ENCODE measurements around the gene NDE1. TPM values are rescaled to one million over a fixed set of nuclear protein-coding genes. Genes with fewer than 3 reads are reported as not detected.
"Not testable (repeated sequence)": the region's sequence is repeated elsewhere in the genome, so short reads cannot be mapped to it uniquely, and the experiment has no call there.

The NDE1 gene
- total RNA-seq, 3 donors from 2014 or later, result 19.0 to 34.7 (median 34.1) TPM

- DNase-seq (ENCODE audit: low spot score in 2 of 2), result no peak
- Histone ChIP-seq H3K4me1 (no peaks in the 10 kb centered on the region), H3K4me3 (no peak overlapping the region), H3K27ac (no peak overlapping the region), H3K27me3 (no peaks in the 10 kb centered on the region), H3K9me3 (no peaks in the 10 kb centered on the region), H3K36me3 (peaks cover 7% of the 10 kb centered on the region)
- intact Hi-C loops (cut with DNase I; ENCODE audit: low total_unique reads), result no loop called here
- no peak for TF ChIP-seq POLR2A (IDR thresholded peaks at IDR 0.05)
- TF ChIP-seq, protein P1, sequence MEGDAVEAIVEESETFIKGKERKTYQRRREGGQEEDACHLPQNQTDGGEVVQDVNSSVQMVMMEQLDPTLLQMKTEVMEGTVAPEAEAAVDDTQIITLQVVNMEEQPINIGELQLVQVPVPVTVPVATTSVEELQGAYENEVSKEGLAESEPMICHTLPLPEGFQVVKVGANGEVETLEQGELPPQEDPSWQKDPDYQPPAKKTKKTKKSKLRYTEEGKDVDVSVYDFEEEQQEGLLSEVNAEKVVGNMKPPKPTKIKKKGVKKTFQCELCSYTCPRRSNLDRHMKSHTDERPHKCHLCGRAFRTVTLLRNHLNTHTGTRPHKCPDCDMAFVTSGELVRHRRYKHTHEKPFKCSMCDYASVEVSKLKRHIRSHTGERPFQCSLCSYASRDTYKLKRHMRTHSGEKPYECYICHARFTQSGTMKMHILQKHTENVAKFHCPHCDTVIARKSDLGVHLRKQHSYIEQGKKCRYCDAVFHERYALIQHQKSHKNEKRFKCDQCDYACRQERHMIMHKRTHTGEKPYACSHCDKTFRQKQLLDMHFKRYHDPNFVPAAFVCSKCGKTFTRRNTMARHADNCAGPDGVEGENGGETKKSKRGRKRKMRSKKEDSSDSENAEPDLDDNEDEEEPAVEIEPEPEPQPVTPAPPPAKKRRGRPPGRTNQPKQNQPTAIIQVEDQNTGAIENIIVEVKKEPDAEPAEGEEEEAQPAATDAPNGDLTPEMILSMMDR (IDR thresholded peaks at IDR 0.05), result no peak
- no peak for TF ChIP-seq POLR2AphosphoS5 (IDR thresholded peaks at IDR 0.05)
These were observed 40.3 kb downstream of the NDE1 start for GRCh38 chr16:15690296-15690695.

DNA sequence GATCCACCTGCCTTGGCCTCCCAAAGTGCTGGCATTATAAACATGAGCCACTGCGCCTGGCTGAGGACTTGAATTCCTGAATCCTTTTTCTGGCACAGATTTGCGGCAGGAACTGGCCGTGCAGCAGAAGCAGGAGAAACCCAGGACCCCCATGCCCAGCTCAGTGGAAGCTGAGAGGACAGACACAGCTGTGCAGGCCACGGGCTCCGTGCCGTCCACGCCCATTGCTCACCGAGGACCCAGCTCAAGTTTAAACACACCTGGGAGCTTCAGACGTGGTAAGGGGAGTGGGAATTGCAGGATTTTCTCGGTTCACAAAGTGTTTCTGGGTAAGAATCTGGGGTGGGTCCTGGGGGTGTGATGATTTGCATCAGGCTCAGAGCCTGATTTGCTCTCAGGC, 41.0 kb downstream of the NDE1 start:
- no peak for DNase-seq (ENCODE audit: low spot score in 2 of 2)
- Histone ChIP-seq H3K36me3 (peaks cover 7% of the 10 kb centered on the region), H3K9me3 (no peaks in the 10 kb centered on the region), H3K27ac (no peak overlapping the region), H3K27me3 (no peaks in the 10 kb centered on the region), H3K4me3 (no peak overlapping the region), H3K4me1 (no peaks in the 10 kb centered on the region)
- TF ChIP-seq, protein P1 (IDR thresholded peaks at IDR 0.05), result no peak
- TF ChIP-seq POLR2AphosphoS5 (IDR thresholded peaks at IDR 0.05), result no peak
- intact Hi-C loops (cut with DNase I; ENCODE audit: low total_unique reads), result no loop called here

DNA sequence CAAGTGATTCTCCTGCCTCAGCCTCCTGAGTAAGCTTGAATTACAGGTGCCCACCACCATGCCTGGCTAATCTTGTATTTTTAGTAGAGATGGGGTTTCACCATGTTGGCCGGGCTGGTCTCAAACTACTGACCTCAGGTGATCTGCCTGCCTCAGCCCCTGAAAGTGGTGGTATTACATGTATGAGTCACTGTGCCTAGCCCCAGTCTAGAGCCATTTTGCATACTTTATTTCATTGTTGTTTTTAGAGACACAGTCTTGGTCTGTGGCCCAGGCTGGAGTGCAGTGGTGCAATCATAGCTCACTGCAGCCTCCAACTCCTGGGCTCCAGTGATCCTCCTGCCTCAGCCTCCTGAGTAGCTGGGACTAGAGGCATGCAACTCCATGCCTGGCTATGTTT, 42.5 kb downstream of the NDE1 start:
- H3K4me1 ChIP-seq; H3K36me3 ChIP-seq; intact Hi-C loops (cut with DNase I; ENCODE audit: low total_unique reads): not testable (repeated sequence)

DNA sequence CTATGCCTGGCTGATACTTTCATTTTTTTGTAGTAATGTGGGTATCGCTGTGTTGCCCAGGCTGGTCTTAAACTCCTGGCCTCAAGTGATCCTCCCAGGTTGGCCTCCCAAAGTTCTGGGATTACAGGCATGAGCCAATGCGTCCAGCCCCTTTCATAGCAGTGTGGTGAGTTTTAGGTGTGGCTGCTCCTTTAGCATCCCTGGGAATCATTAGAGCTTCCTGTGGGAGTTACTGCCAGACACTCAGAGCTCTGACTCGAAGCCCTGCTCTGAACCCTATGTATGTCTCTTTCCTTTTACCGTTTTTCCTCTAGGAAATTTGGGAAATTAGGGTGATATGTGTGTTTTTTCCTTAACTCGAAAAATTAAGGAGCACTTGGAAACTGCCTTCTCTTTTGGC, 44.5 kb downstream of the NDE1 start:
- Histone ChIP-seq H3K36me3 (peaks cover 7% of the 10 kb centered on the region), H3K27ac (no peak overlapping the region), H3K9me3 (no peaks in the 10 kb centered on the region), H3K27me3 (no peaks in the 10 kb centered on the region), H3K4me3 (no peak overlapping the region), H3K4me1 (no peaks in the 10 kb centered on the region)
- no peak for DNase-seq (ENCODE audit: low spot score in 2 of 2)
- TF ChIP-seq POLR2A (IDR thresholded peaks at IDR 0.05) (no peak), POLR2AphosphoS5 (IDR thresholded peaks at IDR 0.05) (no peak)
- TF ChIP-seq, protein P1 (IDR thresholded peaks at IDR 0.05), result no peak
- intact Hi-C loops (cut with DNase I; ENCODE audit: low total_unique reads), result no loop called here

More for the DNA sequence above, 42.5 kb downstream of the NDE1 start:
- H3K27me3 ChIP-seq; DNase-seq (ENCODE audit: low spot score in 2 of 2); H3K4me3 ChIP-seq; H3K9me3 ChIP-seq; H3K27ac ChIP-seq: not testable (repeated sequence)

DNA sequence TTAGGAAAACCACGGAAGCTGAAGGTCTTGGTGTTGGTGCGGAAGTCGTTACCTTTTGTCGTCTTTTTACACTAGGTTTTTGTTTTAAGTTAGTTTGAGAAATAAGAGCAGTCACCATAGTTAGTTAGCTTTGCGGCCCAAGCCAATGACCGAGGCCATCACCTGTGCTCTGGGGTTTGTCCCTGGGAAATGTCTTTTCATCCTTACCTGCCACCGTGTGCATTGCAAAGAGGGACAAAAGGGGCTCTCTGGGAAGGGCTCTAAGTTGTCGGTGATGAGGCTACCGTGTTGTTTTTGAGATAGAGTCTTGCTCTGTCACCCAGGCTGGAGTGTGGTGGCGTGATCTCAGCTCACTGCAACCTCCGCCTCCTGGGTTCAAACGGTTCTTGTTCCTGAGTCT, 49.8 kb downstream of the NDE1 start:
- TF ChIP-seq, protein P1 (IDR thresholded peaks at IDR 0.05), result no peak
- TF ChIP-seq POLR2AphosphoS5 (IDR thresholded peaks at IDR 0.05) (no peak), POLR2A (IDR thresholded peaks at IDR 0.05) (no peak)
- Histone ChIP-seq H3K4me1 (no peaks in the 10 kb centered on the region), H3K27ac (no peak overlapping the region), H3K9me3 (no peaks in the 10 kb centered on the region), H3K36me3 (peaks cover under 1% of the 10 kb centered on the region), H3K27me3 (no peaks in the 10 kb centered on the region), H3K4me3 (no peak overlapping the region)
- no peak for DNase-seq (ENCODE audit: low spot score in 2 of 2)
- intact Hi-C loops (cut with DNase I; ENCODE audit: low total_unique reads), result loop anchor here (2.0 kb wide), 1 partner anchor 23 kb away; no protein-coding TSS in a partner anchor

- Histone ChIP-seq H3K27ac (no peak overlapping the region), H3K27me3 (no peaks in the 10 kb centered on the region), H3K4me3 (no peak overlapping the region), H3K4me1 (no peaks in the 10 kb centered on the region), H3K9me3 (no peaks in the 10 kb centered on the region), H3K36me3 (no peaks in the 10 kb centered on the region)
- no peak for DNase-seq (ENCODE audit: low spot score in 2 of 2)
- TF ChIP-seq POLR2A (IDR thresholded peaks at IDR 0.05), result no peak
- TF ChIP-seq POLR2AphosphoS5 (IDR thresholded peaks at IDR 0.05), result no peak
- TF ChIP-seq, protein P1 (IDR thresholded peaks at IDR 0.05), result no peak
- intact Hi-C loops (cut with DNase I; ENCODE audit: low total_unique reads), result loop anchor here (2.0 kb wide), 1 partner anchor 25 kb away; no protein-coding TSS in a partner anchor
These were observed 51.3 kb downstream of the NDE1 start for GRCh38 chr16:15701367-15701766.
